ENCODE data around the gene ST3GAL4. TPM values are rescaled to one million over a fixed set of nuclear protein-coding genes. Genes with fewer than 3 reads are reported as not detected.

Gene ST3GAL4
- polyA plus RNA-seq, 1 donor (not counting 4 experiments of a cell fraction or from before 2014, with no cell fraction given): 24.6 TPM

DNA sequence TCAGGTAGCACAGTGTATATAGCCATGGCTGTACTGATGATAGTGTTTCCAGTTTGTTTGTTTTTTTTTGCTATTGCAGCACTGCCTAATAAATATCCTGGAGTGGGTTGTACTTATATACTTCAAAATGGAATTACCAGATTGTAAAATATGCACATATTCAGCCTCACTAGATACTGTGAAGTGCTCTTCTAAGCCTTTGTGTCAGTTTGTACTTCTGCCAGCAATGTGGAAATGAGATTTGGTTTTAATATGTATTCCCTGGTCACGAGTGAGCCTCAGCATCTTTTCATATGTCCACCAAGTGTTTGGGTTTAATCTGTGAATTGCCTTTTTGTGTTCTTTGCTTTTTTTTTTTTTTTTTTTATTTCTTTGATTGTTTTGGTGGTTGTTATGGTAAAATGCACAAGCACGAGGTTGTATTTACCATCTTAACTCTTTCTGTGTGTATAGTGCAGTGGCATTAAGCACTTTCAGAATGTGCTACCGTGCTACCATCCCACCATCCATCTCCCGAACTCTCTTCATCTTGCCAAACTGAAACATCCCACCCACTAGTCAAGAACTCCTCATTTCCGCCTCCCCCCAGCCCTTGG lies 34.9 kb downstream of the ST3GAL4 start:
- Histone ChIP-seq H3K4me3 (ENCODE audit: control insufficient read depth in 2 of 3, extremely low read depth in 1 of 3, insufficient read depth in 2 of 3, low read depth in 1 of 3, low read length in 3 of 3) (no peak overlapping the region), H3K79me2 (ENCODE audit: control insufficient read depth, insufficient read depth, low read length) (peaks cover 33% of the 10 kb centered on the region), H3K4me2 (ENCODE audit: control insufficient read depth, extremely low read depth, insufficient read depth, low read depth, low read length) (no peak overlapping the region), H3K27ac (ENCODE audit: control insufficient read depth, insufficient read depth, low read length) (no peak overlapping the region), H3K9ac (ENCODE audit: control insufficient read depth, extremely low read depth, insufficient read depth, low read length) (no peak overlapping the region), H2AFZ (ENCODE audit: control insufficient read depth, low read length) (no peak overlapping the region), H3K9me3 (ENCODE audit: control insufficient read depth, low read depth, low read length) (no peaks in the 10 kb centered on the region), H3K27me3 (ENCODE audit: control insufficient read depth, extremely low read depth, insufficient read depth, low read length) (no peaks in the 10 kb centered on the region), H3K36me3 (ENCODE audit: control insufficient read depth in 2 of 2, extremely low read depth in 1 of 2, insufficient read depth in 2 of 2, low read length in 2 of 2) (no peaks in the 10 kb centered on the region), H4K20me1 (ENCODE audit: control insufficient read depth, extremely low read depth, insufficient read depth, low read length) (no peaks in the 10 kb centered on the region), H3K4me1 (ENCODE audit: control insufficient read depth, extremely low read depth, insufficient read depth, low read length) (peaks cover 47% of the 10 kb centered on the region), H3K9me1 (ENCODE audit: control insufficient read depth, extremely low read depth, insufficient read depth, low read length) (peaks cover 2% of the 10 kb centered on the region)
- DNase-seq (ENCODE audit: low read depth, low spot score): no peak
- dilution Hi-C loops (cut with MboI; ENCODE audit: extremely low pct_ligation_motif_present, low sequenced_read_pairs): no loop called here
- no peak for TF ChIP-seq EZH2 (IDR thresholded peaks at IDR 0.05; ENCODE audit: low read length)
- TF ChIP-seq, protein P1, sequence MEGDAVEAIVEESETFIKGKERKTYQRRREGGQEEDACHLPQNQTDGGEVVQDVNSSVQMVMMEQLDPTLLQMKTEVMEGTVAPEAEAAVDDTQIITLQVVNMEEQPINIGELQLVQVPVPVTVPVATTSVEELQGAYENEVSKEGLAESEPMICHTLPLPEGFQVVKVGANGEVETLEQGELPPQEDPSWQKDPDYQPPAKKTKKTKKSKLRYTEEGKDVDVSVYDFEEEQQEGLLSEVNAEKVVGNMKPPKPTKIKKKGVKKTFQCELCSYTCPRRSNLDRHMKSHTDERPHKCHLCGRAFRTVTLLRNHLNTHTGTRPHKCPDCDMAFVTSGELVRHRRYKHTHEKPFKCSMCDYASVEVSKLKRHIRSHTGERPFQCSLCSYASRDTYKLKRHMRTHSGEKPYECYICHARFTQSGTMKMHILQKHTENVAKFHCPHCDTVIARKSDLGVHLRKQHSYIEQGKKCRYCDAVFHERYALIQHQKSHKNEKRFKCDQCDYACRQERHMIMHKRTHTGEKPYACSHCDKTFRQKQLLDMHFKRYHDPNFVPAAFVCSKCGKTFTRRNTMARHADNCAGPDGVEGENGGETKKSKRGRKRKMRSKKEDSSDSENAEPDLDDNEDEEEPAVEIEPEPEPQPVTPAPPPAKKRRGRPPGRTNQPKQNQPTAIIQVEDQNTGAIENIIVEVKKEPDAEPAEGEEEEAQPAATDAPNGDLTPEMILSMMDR (optimal IDR thresholded peaks at IDR 0.05 in 1 of 3, IDR thresholded peaks at IDR 0.05 in 1 of 3, conservative IDR thresholded peaks at IDR 0.05 in 1 of 3; ENCODE audit: extremely low read depth in 1 of 3, insufficient read depth in 2 of 3, low read length in 3 of 3): no peak
- no peak for FAIRE-seq

GRCh38 chr11:126391286-126391954 lies 35.9 kb downstream of the ST3GAL4 start:
- Histone ChIP-seq H3K4me3 (ENCODE audit: control insufficient read depth in 2 of 3, extremely low read depth in 1 of 3, insufficient read depth in 2 of 3, low read depth in 1 of 3, low read length in 3 of 3) (no peak overlapping the region), H3K36me3 (ENCODE audit: control insufficient read depth in 2 of 2, extremely low read depth in 1 of 2, insufficient read depth in 2 of 2, low read length in 2 of 2) (no peaks in the 10 kb centered on the region), H3K9me3 (ENCODE audit: control insufficient read depth, low read depth, low read length) (no peaks in the 10 kb centered on the region), H3K27ac (ENCODE audit: control insufficient read depth, insufficient read depth, low read length) (no peak overlapping the region), H2AFZ (ENCODE audit: control insufficient read depth, low read length) (no peak overlapping the region), H3K79me2 (ENCODE audit: control insufficient read depth, insufficient read depth, low read length) (peaks cover 27% of the 10 kb centered on the region), H3K9me1 (ENCODE audit: control insufficient read depth, extremely low read depth, insufficient read depth, low read length) (no peaks in the 10 kb centered on the region), H4K20me1 (ENCODE audit: control insufficient read depth, extremely low read depth, insufficient read depth, low read length) (no peaks in the 10 kb centered on the region), H3K27me3 (ENCODE audit: control insufficient read depth, extremely low read depth, insufficient read depth, low read length) (no peaks in the 10 kb centered on the region), H3K4me1 (ENCODE audit: control insufficient read depth, extremely low read depth, insufficient read depth, low read length) (peaks cover 42% of the 10 kb centered on the region), H3K9ac (ENCODE audit: control insufficient read depth, extremely low read depth, insufficient read depth, low read length) (no peak overlapping the region), H3K4me2 (ENCODE audit: control insufficient read depth, extremely low read depth, insufficient read depth, low read depth, low read length) (no peak overlapping the region)
- TF ChIP-seq, protein P1 (optimal IDR thresholded peaks at IDR 0.05 in 1 of 3, IDR thresholded peaks at IDR 0.05 in 1 of 3, conservative IDR thresholded peaks at IDR 0.05 in 1 of 3; ENCODE audit: extremely low read depth in 1 of 3, insufficient read depth in 2 of 3, low read length in 3 of 3): no peak
- no peak for TF ChIP-seq EZH2 (IDR thresholded peaks at IDR 0.05; ENCODE audit: low read length)
- DNase-seq (ENCODE audit: low read depth, low spot score) (no peak), FAIRE-seq (no peak)
- dilution Hi-C loops (cut with MboI; ENCODE audit: extremely low pct_ligation_motif_present, low sequenced_read_pairs): no loop called here
